HepG2 (cell line): ENCODE results near the gene SLC9A1. TPM values are rescaled to one million over a fixed set of nuclear protein-coding genes. Genes with fewer than 3 reads are reported as not detected.
A peak's percentile ranks its signal among the peaks of the same experiment; 100 is the strongest.

Experiments
- FOXP4 ChIP-seq: sonication (generic); formaldehyde crosslinking; IDR thresholded peaks from 2 replicates; pipeline ENCODE4 v1.4.0; 2020; ENCODE audit warnings: missing genetic modification reagents
- NBN ChIP-seq: fragments of 450-650 bp; conservative IDR thresholded peaks from 2 replicates; pipeline ENCODE4 v1.6.1; 2017
- NONO ChIP-seq, 2 experiments: fragments of 450-650 bp in 1 of 2; sonication (generic) in 1 of 2; formaldehyde crosslinking in 1 of 2; IDR thresholded peaks in 1 of 2; conservative IDR thresholded peaks in 1 of 2; 2 replicates each; pipeline versions ENCODE4 v1.6.1 to v1.8.0; 2017 to 2022; ENCODE audit warnings: mild to moderate bottlenecking in 1 of 2, missing genetic modification reagents in 1 of 2, moderate library complexity in 1 of 2
- PHB2 ChIP-seq: fragments of 450-650 bp; IDR thresholded peaks from 2 replicates; pipeline ENCODE4 v1.6.1; 2018; ENCODE audit not compliant: partially characterized antibody
- PHF5A ChIP-seq: IDR thresholded peaks from one replicate; pipeline ENCODE4 v1.6.1; 2018; ENCODE audit warnings: low read depth, missing genetic modification reagents; ENCODE audit not compliant: unreplicated experiment
- REXO4 ChIP-seq: sonication (generic); formaldehyde crosslinking; IDR thresholded peaks from 2 replicates; pipeline ENCODE4 v1.8.0; 2022; ENCODE audit warnings: missing genetic modification reagents, mild to moderate bottlenecking, borderline replicate concordance
- RNF2 ChIP-seq: fragments of 450-650 bp; conservative IDR thresholded peaks from 2 replicates; pipeline ENCODE4 v1.6.1; 2016; ENCODE audit warnings: low read depth
- SYNCRIP ChIP-seq: fragments of 200-400 bp; formaldehyde crosslinking; IDR thresholded peaks from 2 replicates; pipeline ENCODE4 v1.6.1; 2018; ENCODE audit warnings: mild to moderate bottlenecking, low read depth, low read length; ENCODE audit not compliant: insufficient read depth
- TOPORS ChIP-seq: sonication (generic); formaldehyde crosslinking; IDR thresholded peaks from 2 replicates; pipeline ENCODE4 v1.8.0; 2023; ENCODE audit warnings: mild to moderate bottlenecking, missing genetic modification reagents
- YEATS2 ChIP-seq: sonication (generic); formaldehyde crosslinking; IDR thresholded peaks from 2 replicates; pipeline ENCODE4 v1.4.0; 2020; ENCODE audit warnings: missing genetic modification reagents, borderline replicate concordance
- ZKSCAN8 ChIP-seq: IDR thresholded peaks from 2 replicates; pipeline ENCODE4 v1.6.1; 2016; ENCODE audit warnings: borderline replicate concordance, missing genetic modification reagents, missing compliant biosample characterization
- ZNF17 ChIP-seq: sonication (generic); formaldehyde crosslinking; IDR thresholded peaks from 2 replicates; pipeline ENCODE4 v1.5.0; 2020; ENCODE audit warnings: mild to moderate bottlenecking, missing genetic modification reagents
- ZNF503 ChIP-seq: sonication (generic); formaldehyde crosslinking; IDR thresholded peaks from 2 replicates; pipeline ENCODE4 v1.4.0; 2020; ENCODE audit warnings: missing genetic modification reagents
- ZNF646 ChIP-seq: sonication (generic); formaldehyde crosslinking; IDR thresholded peaks from 2 replicates; pipeline ENCODE4 v1.9.0; 2021; ENCODE audit warnings: mild to moderate bottlenecking, missing genetic modification reagents
- ZNF75D ChIP-seq: sonication (generic); formaldehyde crosslinking; IDR thresholded peaks from 2 replicates; pipeline ENCODE4 v1.8.1; 2023; ENCODE audit warnings: missing genetic modification reagents, mild to moderate bottlenecking, borderline replicate concordance
- polyA plus RNA-seq, 8 experiments: library from polyadenylated mRNA; depleted of rRNA in 3 of 8; stranded (reverse) in 7 of 8; unstranded in 1 of 8; fragments of >200 nt; fragmentation: Illumina TruSeq in 4 of 8; extraction: Trizol in 4 of 8; gene quantifications; 2 replicates each; pipeline versions ENCODE4 v1.2.1 to v1.2.3, GENCODE V29; 2011 to 2016; ENCODE audit warnings: low read depth in 4 of 8, missing spikeins in 1 of 8, mixed read lengths in 1 of 8; ENCODE audit not compliant: insufficient read depth in 1 of 8
- total RNA-seq, 5 experiments: library from RNA; depleted of rRNA; stranded (reverse); fragments of >200 nt; fragmentation: Illumina TruSeq; extraction: Trizol; gene quantifications; 2 replicates each; pipeline ENCODE4 v1.2.3, GENCODE V29; 2016; ENCODE audit warnings: low read depth in 1 of 5

SLC9A1 gene
- total and polyA plus RNA-seq, 2 of the 13 experiments (the other 11 are each of a cell fraction or from before 2014, with no cell fraction given) = 1.4 to 2.9 TPM

GRCh38 chr1:27154991-27155781 is at the start of gene SLC9A1 (continued):
- peak; percentile 35; the same call in 1 of the 2 replicates for TF ChIP-seq FOXP4 (CRISPR knock-in tag)
- TF ChIP-seq TOPORS (CRISPR knock-in tag) = peak; percentile 73
- peak; percentile 87; the same call in 1 of the 2 replicates for TF ChIP-seq ZKSCAN8
- TF ChIP-seq ZNF75D (CRISPR knock-in tag) = no peak
- TF ChIP-seq PHF5A (CRISPR knock-in tag) = peak; percentile 82
- TF ChIP-seq ZNF646 = no peak
- TF ChIP-seq PHB2 = no peak
- peak; percentile 82; the same call in 1 of the 2 replicates for TF ChIP-seq ZNF503 (CRISPR knock-in tag)
- TF ChIP-seq ZNF17 (CRISPR knock-in tag) = no peak
- peak; percentile 92 for TF ChIP-seq YEATS2 (CRISPR knock-in tag)
- no peak for TF ChIP-seq SYNCRIP
- no peak for TF ChIP-seq REXO4 (CRISPR knock-in tag)
- TF ChIP-seq RNF2 = 0 out of 2 replicates have a peak, but pooled peaks have one; percentile 32
- TF ChIP-seq NONO (IDR thresholded peaks at IDR 0.05) = no peak
- TF ChIP-seq NONO (CRISPR knock-in tag; conservative IDR thresholded peaks at IDR 0.05) = peak; percentile 85
- TF ChIP-seq NBN = no peak
